ENCODE measurements around the gene VWA3A.
"Not testable (repeated sequence)": the region's sequence is repeated elsewhere in the genome, so short reads cannot be mapped to it uniquely, and the experiment has no call there.

The VWA3A gene

GRCh38 chr16:22109258-22109898 is 17.0 kb downstream of the VWA3A start:
- no peak overlapping the region for H3K27ac ChIP-seq
- TF ChIP-seq, protein P1, sequence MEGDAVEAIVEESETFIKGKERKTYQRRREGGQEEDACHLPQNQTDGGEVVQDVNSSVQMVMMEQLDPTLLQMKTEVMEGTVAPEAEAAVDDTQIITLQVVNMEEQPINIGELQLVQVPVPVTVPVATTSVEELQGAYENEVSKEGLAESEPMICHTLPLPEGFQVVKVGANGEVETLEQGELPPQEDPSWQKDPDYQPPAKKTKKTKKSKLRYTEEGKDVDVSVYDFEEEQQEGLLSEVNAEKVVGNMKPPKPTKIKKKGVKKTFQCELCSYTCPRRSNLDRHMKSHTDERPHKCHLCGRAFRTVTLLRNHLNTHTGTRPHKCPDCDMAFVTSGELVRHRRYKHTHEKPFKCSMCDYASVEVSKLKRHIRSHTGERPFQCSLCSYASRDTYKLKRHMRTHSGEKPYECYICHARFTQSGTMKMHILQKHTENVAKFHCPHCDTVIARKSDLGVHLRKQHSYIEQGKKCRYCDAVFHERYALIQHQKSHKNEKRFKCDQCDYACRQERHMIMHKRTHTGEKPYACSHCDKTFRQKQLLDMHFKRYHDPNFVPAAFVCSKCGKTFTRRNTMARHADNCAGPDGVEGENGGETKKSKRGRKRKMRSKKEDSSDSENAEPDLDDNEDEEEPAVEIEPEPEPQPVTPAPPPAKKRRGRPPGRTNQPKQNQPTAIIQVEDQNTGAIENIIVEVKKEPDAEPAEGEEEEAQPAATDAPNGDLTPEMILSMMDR (conservative IDR thresholded peaks at IDR 0.05): no peak
- no peak for TF ChIP-seq ZFX (IDR thresholded peaks at IDR 0.05)

- H3K27ac ChIP-seq: not testable (repeated sequence)
Observed at GRCh38 chr16:22111629-22112028, 19.3 kb downstream of the VWA3A start.

- TF ChIP-seq ZFX (IDR thresholded peaks at IDR 0.05): no peak
- TF ChIP-seq, protein P1 (conservative IDR thresholded peaks at IDR 0.05): no peak
- H3K27ac ChIP-seq: no peak overlapping the region
Observed at GRCh38 chr16:22116095-22116700, 23.9 kb downstream of the VWA3A start.

GRCh38 chr16:22117609-22118008 is 25.3 kb downstream of the VWA3A start:
- H3K27ac ChIP-seq: no peak overlapping the region
- TF ChIP-seq, protein P1 (conservative IDR thresholded peaks at IDR 0.05): no peak
- TF ChIP-seq ZFX (IDR thresholded peaks at IDR 0.05): no peak

- TF ChIP-seq, protein P1 (conservative IDR thresholded peaks at IDR 0.05): no peak
- TF ChIP-seq ZFX (IDR thresholded peaks at IDR 0.05): no peak
- no peak overlapping the region for H3K27ac ChIP-seq
Observed at GRCh38 chr16:22120440-22120839, 28.1 kb downstream of the VWA3A start.

DNA sequence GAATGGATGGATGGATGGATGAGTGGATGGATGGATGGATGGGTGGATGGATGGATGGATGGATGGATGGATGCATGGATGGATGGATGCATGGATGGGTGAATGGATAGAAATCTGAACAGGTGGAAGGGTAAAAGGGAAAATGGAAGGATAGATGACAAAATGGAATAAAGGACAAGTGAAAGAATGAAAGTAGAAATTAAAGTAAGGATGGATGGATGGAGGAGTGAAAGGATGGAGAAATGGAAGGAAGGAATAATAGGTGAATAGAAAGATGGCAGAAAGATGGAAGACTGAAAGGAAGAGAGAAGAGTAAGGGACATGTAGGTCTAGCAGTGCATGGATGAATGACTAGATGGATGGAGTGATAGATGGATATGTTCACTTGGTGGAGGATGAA is 29.9 kb downstream of the VWA3A start:
- TF ChIP-seq ZFX (IDR thresholded peaks at IDR 0.05): no peak
- TF ChIP-seq, protein P1 (conservative IDR thresholded peaks at IDR 0.05): no peak
- H3K27ac ChIP-seq: no peak overlapping the region

GRCh38 chr16:22123146-22123545 is 30.8 kb downstream of the VWA3A start:
- TF ChIP-seq ZFX (IDR thresholded peaks at IDR 0.05): no peak
- TF ChIP-seq, protein P1 (conservative IDR thresholded peaks at IDR 0.05): no peak; the same call in 1 of the 2 replicates
- H3K27ac ChIP-seq: no peak overlapping the region
